ENCODE measurements around the gene PRKG1.

Gene PRKG1

DNA sequence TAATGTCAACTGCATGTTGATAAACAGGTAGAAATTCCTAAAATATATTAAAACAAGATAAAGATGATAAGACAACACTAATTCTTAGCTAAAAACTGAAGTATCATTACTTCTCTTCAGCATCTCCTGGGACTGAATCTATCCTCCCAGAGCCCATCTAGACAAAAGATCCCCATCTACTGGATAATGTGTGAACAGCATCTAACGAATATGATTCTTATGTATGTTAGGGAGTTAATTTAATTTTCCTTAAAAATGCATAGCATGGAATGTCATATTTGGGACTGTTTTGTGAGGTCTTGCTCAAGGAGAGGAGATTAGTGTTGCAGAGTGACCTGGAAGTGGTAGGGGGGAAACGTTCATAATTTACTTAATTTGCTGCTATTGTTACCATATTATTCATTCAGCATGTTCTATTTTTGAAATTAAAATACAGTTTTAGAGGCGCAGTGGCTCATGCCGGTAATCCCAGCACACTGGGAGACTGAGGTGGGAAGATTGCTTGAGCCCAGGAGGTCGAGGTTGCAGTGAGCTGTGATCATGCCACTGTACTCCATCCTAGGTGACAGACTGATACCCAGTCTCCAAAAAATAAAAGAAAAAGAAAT, 930.2 kb downstream of the PRKG1 start:
- no peak overlapping the region for H2AK5ac ChIP-seq (ENCODE audit: low read length)
- H3K18ac ChIP-seq (ENCODE audit: low read length): no peak overlapping the region
- no peak overlapping the region for H3K4ac ChIP-seq (ENCODE audit: low read depth, low read length)
- DNase-seq: peak; percentile 53
- no peak overlapping the region for H2BK120ac ChIP-seq (ENCODE audit: low read depth, low read length)
- H3K27ac ChIP-seq (ENCODE audit: low read depth, low read length): no peak overlapping the region
- no peak overlapping the region for H3K4me3 ChIP-seq (ENCODE audit: low read length)
- no peaks in the 10 kb centered on the region for H3K27me3 ChIP-seq (ENCODE audit: insufficient read depth, low read length, poor library complexity)
- H2BK5ac ChIP-seq (ENCODE audit: low read length): no peak overlapping the region
- no peak overlapping the region for H3K23ac ChIP-seq (ENCODE audit: low read length)
- H2BK15ac ChIP-seq (replicated peaks; ENCODE audit: low read depth): no peak overlapping the region
- no peak overlapping the region for H3K56ac ChIP-seq (ENCODE audit: low read length)
- H3K36me3 ChIP-seq (ENCODE audit: control insufficient read depth, insufficient read depth, low read length): no peaks in the 10 kb centered on the region
- H3K79me2 ChIP-seq (ENCODE audit: control insufficient read depth, insufficient read depth, low read length): no peaks in the 10 kb centered on the region
- H3K79me1 ChIP-seq (ENCODE audit: low read length): no peaks in the 10 kb centered on the region
- no peak overlapping the region for H3K9ac ChIP-seq (ENCODE audit: low read length)
- no peak overlapping the region for H4K8ac ChIP-seq (ENCODE audit: low read depth, low read length)
- no peak overlapping the region for H4K5ac ChIP-seq (ENCODE audit: low read length)
- no peaks in the 10 kb centered on the region for H3K4me1 ChIP-seq (ENCODE audit: control insufficient read depth, low read depth, low read length)
- H3K4me2 ChIP-seq (ENCODE audit: low read length): no peak overlapping the region
- WGBS (ENCODE audit: extremely low coverage, insufficient coverage, low lambda C conversion rate): no CpG with 5 or more reads among the region's 5 CpGs

DNA sequence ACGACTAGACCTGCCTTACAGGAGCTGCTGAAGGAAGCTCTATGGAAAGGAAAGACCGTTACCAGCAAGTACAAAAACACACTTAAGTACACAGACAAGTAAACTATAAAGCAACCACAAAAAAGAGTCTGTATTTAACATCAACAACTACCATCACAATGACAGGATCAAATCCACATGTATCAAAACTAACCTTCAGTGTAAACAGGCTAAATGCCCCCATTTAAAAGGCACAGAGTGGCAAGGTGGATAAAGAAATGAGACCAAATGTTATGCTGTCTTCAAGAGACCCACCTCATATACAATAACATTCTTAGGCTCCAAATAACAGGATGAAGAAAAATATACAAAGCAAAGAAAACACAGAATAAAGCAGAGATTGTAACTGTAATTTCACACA, 932.8 kb downstream of the PRKG1 start:
- no peak overlapping the region for H2BK120ac ChIP-seq (ENCODE audit: low read depth, low read length)
- H3K18ac ChIP-seq (ENCODE audit: low read length): no peak overlapping the region
- no peak overlapping the region for H3K23ac ChIP-seq (ENCODE audit: low read length)
- H3K27ac ChIP-seq (ENCODE audit: low read depth, low read length): no peak overlapping the region
- no peaks in the 10 kb centered on the region for H3K27me3 ChIP-seq (ENCODE audit: insufficient read depth, low read length, poor library complexity)
- H4K8ac ChIP-seq (ENCODE audit: low read depth, low read length): no peak overlapping the region
- DNase-seq: no peak
- H3K4me1 ChIP-seq (ENCODE audit: control insufficient read depth, low read depth, low read length): no peaks in the 10 kb centered on the region
- no peak overlapping the region for H3K4me3 ChIP-seq (ENCODE audit: low read length)
- H3K79me2 ChIP-seq (ENCODE audit: control insufficient read depth, insufficient read depth, low read length): no peaks in the 10 kb centered on the region
- H3K9ac ChIP-seq (ENCODE audit: low read length): no peak overlapping the region
- no peaks in the 10 kb centered on the region for H3K36me3 ChIP-seq (ENCODE audit: control insufficient read depth, insufficient read depth, low read length)
- WGBS (ENCODE audit: extremely low coverage, insufficient coverage, low lambda C conversion rate): no CpG with 5 or more reads among the region's 2 CpGs
- H4K5ac ChIP-seq (ENCODE audit: low read length): no peak overlapping the region
- H2BK15ac ChIP-seq (replicated peaks; ENCODE audit: low read depth): no peak overlapping the region
- no peaks in the 10 kb centered on the region for H3K79me1 ChIP-seq (ENCODE audit: low read length)
- no peak overlapping the region for H2AK5ac ChIP-seq (ENCODE audit: low read length)
- no peak overlapping the region for H2BK5ac ChIP-seq (ENCODE audit: low read length)
- no peak overlapping the region for H3K4me2 ChIP-seq (ENCODE audit: low read length)
- H3K56ac ChIP-seq (ENCODE audit: low read length): no peak overlapping the region
- no peak overlapping the region for H3K4ac ChIP-seq (ENCODE audit: low read depth, low read length)

DNA sequence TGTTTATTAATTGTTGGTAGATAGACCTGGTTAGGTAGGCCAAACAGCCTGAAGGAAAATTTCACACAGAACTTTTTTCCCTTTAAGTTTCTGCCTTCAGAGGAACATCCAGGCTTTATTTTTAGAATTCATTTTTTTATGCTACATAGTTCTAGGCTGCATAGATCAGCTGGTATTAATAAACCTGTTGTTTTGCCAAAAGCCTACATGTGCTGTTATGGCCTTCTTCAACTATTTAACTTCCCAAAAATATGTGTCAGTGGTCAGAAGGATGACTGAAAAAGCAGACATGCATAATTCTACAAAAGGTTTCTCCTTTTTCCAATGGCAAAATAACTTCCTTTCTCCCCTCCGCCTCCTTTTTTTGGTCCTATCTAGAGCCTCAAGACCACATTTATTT, 936.8 kb downstream of the PRKG1 start:
- Histone ChIP-seq H3K79me1 (ENCODE audit: low read length) (no peaks in the 10 kb centered on the region), H3K23ac (ENCODE audit: low read length) (no peak overlapping the region), H3K36me3 (ENCODE audit: control insufficient read depth, insufficient read depth, low read length) (no peaks in the 10 kb centered on the region), H3K4ac (ENCODE audit: low read depth, low read length) (no peak overlapping the region), H3K27ac (ENCODE audit: low read depth, low read length) (no peak overlapping the region), H3K18ac (ENCODE audit: low read length) (no peak overlapping the region), H3K79me2 (ENCODE audit: control insufficient read depth, insufficient read depth, low read length) (no peaks in the 10 kb centered on the region), H3K56ac (ENCODE audit: low read length) (no peak overlapping the region), H2BK120ac (ENCODE audit: low read depth, low read length) (no peak overlapping the region), H2BK15ac (replicated peaks; ENCODE audit: low read depth) (no peak overlapping the region), H4K5ac (ENCODE audit: low read length) (no peak overlapping the region), H3K9ac (ENCODE audit: low read length) (no peak overlapping the region), H3K27me3 (ENCODE audit: insufficient read depth, low read length, poor library complexity) (no peaks in the 10 kb centered on the region), H3K4me1 (ENCODE audit: control insufficient read depth, low read depth, low read length) (no peaks in the 10 kb centered on the region), H4K8ac (ENCODE audit: low read depth, low read length) (no peak overlapping the region), H3K4me2 (ENCODE audit: low read length) (no peak overlapping the region), H2BK5ac (ENCODE audit: low read length) (no peak overlapping the region), H2AK5ac (ENCODE audit: low read length) (no peak overlapping the region), H3K4me3 (ENCODE audit: low read length) (no peak overlapping the region)
- WGBS (ENCODE audit: extremely low coverage, insufficient coverage, low lambda C conversion rate): no CpG with 5 or more reads among the region's 1 CpG
- no peak for DNase-seq

DNA sequence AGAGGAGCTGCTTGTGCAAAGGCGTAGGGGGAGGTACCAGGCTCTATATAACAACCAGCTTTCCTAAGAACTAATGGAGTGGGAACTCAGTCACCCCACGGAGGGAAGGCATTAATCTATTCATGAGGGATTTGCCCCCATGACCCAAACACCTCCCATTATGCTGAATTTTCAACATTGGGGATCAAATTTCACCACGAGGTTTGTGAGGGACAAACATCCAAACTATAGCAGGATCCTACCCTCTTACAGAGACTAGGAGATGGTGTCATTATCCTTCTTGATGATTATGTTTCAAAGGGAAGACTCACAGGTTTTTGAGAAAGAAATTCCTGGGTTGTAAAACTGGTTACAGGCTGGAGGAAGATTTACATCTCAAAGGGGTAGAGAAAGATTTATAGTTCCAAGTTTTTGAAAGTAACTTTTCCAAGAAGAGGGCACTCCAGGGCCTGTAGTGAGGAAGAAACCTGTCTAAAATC, 944.8 kb downstream of the PRKG1 start:
- peaks cover 7% of the 10 kb centered on the region for H3K4me1 ChIP-seq (ENCODE audit: control insufficient read depth, low read depth, low read length)
- DNase-seq: peak; percentile 51
- H3K4ac ChIP-seq (ENCODE audit: low read depth, low read length): no peak overlapping the region
- H2BK15ac ChIP-seq (replicated peaks; ENCODE audit: low read depth): no peak overlapping the region
- H3K4me2 ChIP-seq (ENCODE audit: low read length): no peak overlapping the region
- H2AK5ac ChIP-seq (ENCODE audit: low read length): no peak overlapping the region
- H3K27me3 ChIP-seq (ENCODE audit: insufficient read depth, low read length, poor library complexity): no peaks in the 10 kb centered on the region
- no peaks in the 10 kb centered on the region for H3K79me1 ChIP-seq (ENCODE audit: low read length)
- WGBS (ENCODE audit: extremely low coverage, insufficient coverage, low lambda C conversion rate): no CpG with 5 or more reads among the region's 3 CpGs
- no peak overlapping the region for H3K23ac ChIP-seq (ENCODE audit: low read length)
- H4K5ac ChIP-seq (ENCODE audit: low read length): no peak overlapping the region
- H2BK120ac ChIP-seq (ENCODE audit: low read depth, low read length): no peak overlapping the region
- H3K4me3 ChIP-seq (ENCODE audit: low read length): no peak overlapping the region
- H3K79me2 ChIP-seq (ENCODE audit: control insufficient read depth, insufficient read depth, low read length): no peaks in the 10 kb centered on the region
- no peaks in the 10 kb centered on the region for H3K36me3 ChIP-seq (ENCODE audit: control insufficient read depth, insufficient read depth, low read length)
- no peak overlapping the region for H4K8ac ChIP-seq (ENCODE audit: low read depth, low read length)
- no peak overlapping the region for H3K56ac ChIP-seq (ENCODE audit: low read length)
- no peak overlapping the region for H3K9ac ChIP-seq (ENCODE audit: low read length)
- H3K27ac ChIP-seq (ENCODE audit: low read depth, low read length): peak overlapping the region; percentile 2
- H3K18ac ChIP-seq (ENCODE audit: low read length): peak overlapping the region; percentile 51
- no peak overlapping the region for H2BK5ac ChIP-seq (ENCODE audit: low read length)

DNA sequence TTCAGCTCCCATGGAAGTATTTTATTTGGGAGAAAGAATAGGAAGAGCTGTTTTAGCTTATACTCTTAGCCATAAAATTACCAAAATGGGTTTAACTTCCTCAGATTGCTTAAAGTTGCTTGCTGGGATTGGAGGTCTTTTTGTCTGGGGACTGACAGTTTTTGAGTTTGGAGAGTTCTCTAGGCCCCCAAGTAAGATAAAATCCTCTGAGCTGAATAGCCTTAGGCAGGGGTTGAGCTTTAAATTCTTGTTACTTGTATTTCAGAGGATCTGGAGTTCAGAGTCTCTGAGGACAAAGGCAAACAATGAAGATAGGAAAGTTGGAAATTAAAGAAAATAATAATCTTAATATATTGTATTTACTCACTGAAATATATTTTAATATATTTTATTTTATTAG, 945.4 kb downstream of the PRKG1 start:
- H3K4me3 ChIP-seq (ENCODE audit: low read length): no peak overlapping the region
- H3K4me2 ChIP-seq (ENCODE audit: low read length): no peak overlapping the region
- H3K27me3 ChIP-seq (ENCODE audit: insufficient read depth, low read length, poor library complexity): no peaks in the 10 kb centered on the region
- no peaks in the 10 kb centered on the region for H3K79me1 ChIP-seq (ENCODE audit: low read length)
- DNase-seq: peak; percentile 61
- no peak overlapping the region for H3K9ac ChIP-seq (ENCODE audit: low read length)
- H3K79me2 ChIP-seq (ENCODE audit: control insufficient read depth, insufficient read depth, low read length): no peaks in the 10 kb centered on the region
- no peak overlapping the region for H3K23ac ChIP-seq (ENCODE audit: low read length)
- no peak overlapping the region for H2BK15ac ChIP-seq (replicated peaks; ENCODE audit: low read depth)
- no peak overlapping the region for H2BK5ac ChIP-seq (ENCODE audit: low read length)
- H3K27ac ChIP-seq (ENCODE audit: low read depth, low read length): no peak overlapping the region
- no peak overlapping the region for H2BK120ac ChIP-seq (ENCODE audit: low read depth, low read length)
- H4K8ac ChIP-seq (ENCODE audit: low read depth, low read length): no peak overlapping the region
- no peak overlapping the region for H4K5ac ChIP-seq (ENCODE audit: low read length)
- H2AK5ac ChIP-seq (ENCODE audit: low read length): no peak overlapping the region
- no peak overlapping the region for H3K56ac ChIP-seq (ENCODE audit: low read length)
- H3K4ac ChIP-seq (ENCODE audit: low read depth, low read length): no peak overlapping the region
- no peaks in the 10 kb centered on the region for H3K36me3 ChIP-seq (ENCODE audit: control insufficient read depth, insufficient read depth, low read length)
- no peak overlapping the region for H3K18ac ChIP-seq (ENCODE audit: low read length)
- H3K4me1 ChIP-seq (ENCODE audit: control insufficient read depth, low read depth, low read length): peaks cover 7% of the 10 kb centered on the region

DNA sequence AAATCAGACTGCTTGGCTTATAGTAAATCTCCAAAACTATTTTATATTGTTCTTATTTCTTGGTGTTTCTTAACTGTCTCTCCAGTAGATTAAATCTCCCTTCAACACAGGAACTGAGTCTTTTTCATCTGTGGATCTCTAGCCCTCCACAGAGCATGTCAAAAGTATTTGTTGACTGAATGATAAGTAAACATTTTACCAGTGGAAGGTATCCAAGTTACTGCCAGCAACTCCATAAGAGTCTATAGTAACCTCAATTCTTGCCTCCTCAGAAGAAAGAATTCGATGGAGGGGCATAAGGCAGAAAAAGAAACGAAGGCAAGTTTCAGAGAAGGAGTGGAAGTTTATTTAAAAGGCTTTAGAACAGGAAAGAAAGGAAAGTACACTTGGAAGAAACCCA, 945.9 kb downstream of the PRKG1 start:
- Histone ChIP-seq H3K56ac (ENCODE audit: low read length) (no peak overlapping the region), H2BK5ac (ENCODE audit: low read length) (no peak overlapping the region), H3K4me3 (ENCODE audit: low read length) (no peak overlapping the region), H3K4me2 (ENCODE audit: low read length) (no peak overlapping the region), H4K5ac (ENCODE audit: low read length) (no peak overlapping the region), H3K79me2 (ENCODE audit: control insufficient read depth, insufficient read depth, low read length) (no peaks in the 10 kb centered on the region), H3K36me3 (ENCODE audit: control insufficient read depth, insufficient read depth, low read length) (no peaks in the 10 kb centered on the region), H3K18ac (ENCODE audit: low read length) (no peak overlapping the region), H3K79me1 (ENCODE audit: low read length) (no peaks in the 10 kb centered on the region), H3K27ac (ENCODE audit: low read depth, low read length) (no peak overlapping the region), H4K8ac (ENCODE audit: low read depth, low read length) (no peak overlapping the region), H3K4ac (ENCODE audit: low read depth, low read length) (no peak overlapping the region), H2BK15ac (replicated peaks; ENCODE audit: low read depth) (no peak overlapping the region), H3K27me3 (ENCODE audit: insufficient read depth, low read length, poor library complexity) (no peaks in the 10 kb centered on the region), H3K4me1 (ENCODE audit: control insufficient read depth, low read depth, low read length) (peaks cover 7% of the 10 kb centered on the region), H3K23ac (ENCODE audit: low read length) (no peak overlapping the region), H2AK5ac (ENCODE audit: low read length) (no peak overlapping the region), H3K9ac (ENCODE audit: low read length) (no peak overlapping the region), H2BK120ac (ENCODE audit: low read depth, low read length) (no peak overlapping the region)
- no peak for DNase-seq
- WGBS (ENCODE audit: extremely low coverage, insufficient coverage, low lambda C conversion rate): no CpG with 5 or more reads among the region's 2 CpGs
